HUDEP-2 (cell line): ENCODE results near the gene ANKRD1.
"Not testable (repeated sequence)": the region's sequence is repeated elsewhere in the genome, so short reads cannot be mapped to it uniquely, and the experiment has no call there.

Source experiments
- DNase-seq, 76 experiments: peaks; one replicate each; lab custom pipeline; 2025; ENCODE audit not compliant: unreplicated experiment in 76 of 76; lab: John Stamatoyannopoulos, UW

Gene ANKRD1

GRCh38 chr10:90913774-90914420 lies 7.0 kb downstream of the ANKRD1 start:
- no peak for DNase-seq

- no peak for DNase-seq
Observed at GRCh38 chr10:90912854-90913479, 7.9 kb downstream of the ANKRD1 start.

DNA sequence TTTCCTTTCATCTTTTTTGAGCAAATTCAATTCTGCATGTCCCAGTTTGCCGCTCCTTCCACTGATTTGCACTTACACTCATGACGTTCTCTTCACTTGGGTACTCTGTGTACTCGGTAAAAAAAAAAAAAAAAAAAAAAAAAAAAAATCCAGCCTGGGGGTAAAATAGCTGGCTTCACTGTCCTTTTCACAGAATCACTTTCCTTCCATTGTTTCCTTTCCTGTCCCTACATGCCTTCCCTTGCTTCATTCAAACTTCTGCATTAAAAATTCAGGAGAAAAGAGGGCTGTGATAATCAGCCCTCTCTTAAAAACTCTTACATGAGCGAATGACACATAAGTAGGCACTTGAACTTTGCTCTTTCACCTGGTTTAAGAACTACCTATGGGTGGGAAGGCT lies 8.7 kb downstream of the ANKRD1 start:
- DNase-seq = no peak

- peak in 40 of 76 experiments; percentile 1 to 64 (median 15) for DNase-seq
Observed at GRCh38 chr10:90911133-90912051, 9.5 kb downstream of the ANKRD1 start.

DNA sequence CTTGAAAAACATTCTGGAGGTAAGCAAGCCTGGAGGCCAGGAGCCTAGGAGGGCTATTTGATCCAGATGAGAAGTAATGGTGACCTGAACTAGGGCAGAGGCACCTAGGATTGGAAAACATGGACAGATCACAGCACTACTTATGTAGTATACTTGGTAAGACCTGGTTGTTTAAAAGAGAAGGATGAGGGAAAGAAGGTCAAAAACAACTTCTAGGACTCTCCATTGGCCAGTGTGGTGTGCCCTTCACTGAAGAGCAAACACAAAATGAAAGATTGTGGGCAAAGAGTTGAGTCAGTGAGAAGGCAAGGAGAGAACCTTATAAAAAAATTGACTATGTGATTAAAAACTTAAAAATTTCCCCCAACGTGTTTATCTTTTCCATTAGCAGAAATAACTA lies 14.3 kb downstream of the ANKRD1 start:
- no peak for DNase-seq

DNA sequence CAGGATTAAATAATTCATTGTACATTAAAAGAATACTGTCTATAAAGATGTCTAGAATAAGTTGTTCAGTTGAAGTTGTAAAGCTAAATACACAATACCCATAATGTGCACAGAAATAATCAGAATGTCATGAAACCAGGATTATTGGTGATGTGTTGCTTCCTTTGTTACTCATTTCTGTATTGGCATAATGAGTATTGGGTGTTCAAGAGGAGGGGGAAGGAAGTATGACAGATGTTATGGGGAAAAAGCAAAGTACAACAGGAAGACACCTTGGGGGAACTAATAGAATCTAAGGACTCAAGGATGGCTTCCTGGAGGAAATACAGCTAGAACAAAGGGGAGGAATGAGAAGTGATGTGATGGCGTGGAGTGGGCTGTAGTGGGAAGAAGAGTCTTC lies 15.0 kb downstream of the ANKRD1 start:
- no peak for DNase-seq

DNA sequence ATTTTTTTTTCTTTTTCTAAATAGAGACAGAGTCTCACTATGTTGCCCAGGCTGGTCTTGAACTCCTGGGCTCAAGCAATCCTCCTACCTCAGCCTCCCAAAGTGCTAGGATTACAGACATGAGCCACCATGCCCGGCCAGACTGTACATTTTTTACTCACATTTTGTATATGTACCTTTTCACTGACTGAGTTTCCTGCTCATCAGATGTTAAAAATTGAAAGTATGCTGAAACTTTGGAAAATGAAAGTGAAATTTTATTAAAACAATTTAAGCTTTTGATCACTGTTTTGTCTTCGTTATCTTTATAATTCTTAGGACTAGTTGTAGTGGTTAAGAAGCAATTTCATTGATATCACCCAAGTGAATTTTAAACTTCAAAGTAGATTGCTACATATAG lies 24.0 kb downstream of the ANKRD1 start:
- not testable (repeated sequence) for DNase-seq

GRCh38 chr10:90893190-90893589 lies 27.7 kb downstream of the ANKRD1 start:
- DNase-seq = no peak

DNA sequence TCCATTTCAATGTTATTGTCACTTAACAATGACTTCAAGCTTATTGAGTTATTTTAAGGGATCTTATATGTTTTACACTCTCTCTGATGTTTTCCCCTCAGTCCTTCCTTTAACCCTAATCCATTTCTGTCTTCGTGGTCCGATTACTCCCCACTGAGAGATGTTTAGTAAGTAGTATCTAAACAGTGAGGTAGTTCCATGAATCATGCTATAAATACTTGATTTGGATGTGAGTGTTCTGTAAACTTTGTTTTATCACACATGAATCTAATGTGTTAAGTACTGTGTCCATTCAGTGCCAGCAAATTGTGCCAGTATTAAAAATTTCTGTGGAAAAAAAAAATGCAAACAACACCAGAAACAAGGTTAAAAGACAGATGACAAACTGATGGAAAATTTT lies 30.5 kb downstream of the ANKRD1 start:
- no peak for DNase-seq

DNA sequence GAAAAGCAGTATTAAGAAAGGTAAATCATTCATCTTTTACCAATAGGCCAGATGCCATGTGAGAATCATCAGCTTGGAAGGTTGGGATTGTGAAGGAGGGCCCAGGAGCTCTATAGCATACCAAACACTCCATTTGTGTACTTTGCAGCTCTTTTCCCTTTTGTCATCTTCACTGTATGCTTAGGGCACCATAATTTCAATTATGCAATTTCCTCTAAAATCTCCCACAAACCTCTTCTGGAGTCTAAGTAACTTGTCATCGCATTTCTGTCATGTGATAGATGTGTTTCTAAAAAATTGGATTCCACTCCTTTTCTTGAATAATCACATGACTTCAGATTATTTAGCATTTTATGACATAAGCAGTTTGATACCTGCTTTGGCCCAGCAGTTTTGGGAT lies 31.3 kb downstream of the ANKRD1 start:
- DNase-seq = no peak

- no peak for DNase-seq
Observed at GRCh38 chr10:90888387-90888786, 32.5 kb downstream of the ANKRD1 start.

- no peak for DNase-seq
Observed at GRCh38 chr10:90887555-90887954, 33.3 kb downstream of the ANKRD1 start.

DNA sequence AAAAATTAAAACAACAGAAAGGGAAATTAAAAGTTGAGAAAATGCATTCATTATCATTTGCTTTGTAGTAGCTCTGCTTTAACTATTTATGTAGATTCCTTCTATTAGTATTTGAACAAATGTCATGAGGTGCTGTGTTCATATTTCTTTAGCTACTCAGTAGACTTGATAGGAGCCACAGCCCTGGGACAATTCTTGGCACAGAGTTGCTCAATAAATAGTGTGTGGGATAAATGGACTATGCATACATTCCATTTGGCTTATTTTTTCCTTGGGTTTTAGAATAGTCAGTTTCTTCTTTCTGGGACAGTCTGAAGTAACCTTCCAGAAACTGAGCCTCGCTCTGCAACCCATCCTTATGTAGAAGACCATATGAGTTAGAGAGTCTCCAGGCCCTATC lies 35.7 kb downstream of the ANKRD1 start:
- no peak for DNase-seq

GRCh38 chr10:90884431-90884830 lies 36.5 kb downstream of the ANKRD1 start:
- DNase-seq = no peak

DNA sequence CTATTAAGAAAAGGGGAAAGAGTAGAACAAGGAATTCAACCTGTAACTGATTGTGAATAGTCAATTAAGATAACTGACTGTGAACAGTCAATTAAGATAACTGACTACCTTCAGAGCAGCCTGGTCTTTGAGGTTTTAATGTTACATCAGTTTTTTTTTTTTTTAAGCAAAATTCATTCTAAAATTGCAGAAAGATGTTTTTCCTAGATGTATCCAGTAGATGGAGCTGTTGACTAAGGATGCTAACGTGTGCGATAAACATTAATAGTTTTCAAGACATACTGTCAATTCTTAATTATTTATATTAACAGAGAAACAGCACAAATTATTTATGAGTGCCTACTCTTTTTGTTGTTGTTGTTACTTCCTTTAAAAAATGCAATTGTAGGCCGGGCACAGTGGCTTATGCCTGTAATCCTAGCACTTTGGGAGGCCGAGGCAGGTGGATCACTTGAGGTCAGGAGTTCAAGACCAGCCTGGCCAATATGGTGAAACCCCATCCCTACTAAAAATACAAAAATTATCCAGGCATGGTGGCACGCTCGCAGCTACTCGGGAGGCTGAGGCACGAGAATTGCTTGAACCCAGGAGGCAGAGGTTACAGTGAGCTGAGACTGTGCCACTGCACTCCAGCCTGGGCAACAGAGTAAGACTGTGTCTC lies 40.7 kb downstream of the ANKRD1 start:
- peak in 5 of 76 experiments; percentile 1 to 28 (median 2) for DNase-seq

- DNase-seq = no peak
Observed at GRCh38 chr10:90879062-90879461, 41.8 kb downstream of the ANKRD1 start.

DNA sequence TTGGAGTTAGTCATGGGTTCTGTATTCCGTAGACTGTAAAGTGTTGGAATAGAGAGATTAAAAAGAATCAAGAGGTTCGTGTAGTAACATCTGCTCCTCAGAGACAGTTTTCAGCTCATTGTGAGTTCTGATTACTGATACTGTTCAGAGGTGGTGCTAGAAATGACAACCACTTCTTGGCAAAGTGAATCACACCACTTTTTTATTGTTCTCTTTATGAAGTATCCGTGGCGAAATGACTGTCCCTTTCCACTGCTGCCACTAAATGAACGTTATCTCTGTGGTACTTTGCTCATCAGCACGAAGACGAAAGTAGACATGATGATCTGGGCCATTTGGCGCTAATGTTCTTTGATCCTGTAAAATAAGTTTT lies 48.3 kb downstream of the ANKRD1 start:
- no peak for DNase-seq

DNA sequence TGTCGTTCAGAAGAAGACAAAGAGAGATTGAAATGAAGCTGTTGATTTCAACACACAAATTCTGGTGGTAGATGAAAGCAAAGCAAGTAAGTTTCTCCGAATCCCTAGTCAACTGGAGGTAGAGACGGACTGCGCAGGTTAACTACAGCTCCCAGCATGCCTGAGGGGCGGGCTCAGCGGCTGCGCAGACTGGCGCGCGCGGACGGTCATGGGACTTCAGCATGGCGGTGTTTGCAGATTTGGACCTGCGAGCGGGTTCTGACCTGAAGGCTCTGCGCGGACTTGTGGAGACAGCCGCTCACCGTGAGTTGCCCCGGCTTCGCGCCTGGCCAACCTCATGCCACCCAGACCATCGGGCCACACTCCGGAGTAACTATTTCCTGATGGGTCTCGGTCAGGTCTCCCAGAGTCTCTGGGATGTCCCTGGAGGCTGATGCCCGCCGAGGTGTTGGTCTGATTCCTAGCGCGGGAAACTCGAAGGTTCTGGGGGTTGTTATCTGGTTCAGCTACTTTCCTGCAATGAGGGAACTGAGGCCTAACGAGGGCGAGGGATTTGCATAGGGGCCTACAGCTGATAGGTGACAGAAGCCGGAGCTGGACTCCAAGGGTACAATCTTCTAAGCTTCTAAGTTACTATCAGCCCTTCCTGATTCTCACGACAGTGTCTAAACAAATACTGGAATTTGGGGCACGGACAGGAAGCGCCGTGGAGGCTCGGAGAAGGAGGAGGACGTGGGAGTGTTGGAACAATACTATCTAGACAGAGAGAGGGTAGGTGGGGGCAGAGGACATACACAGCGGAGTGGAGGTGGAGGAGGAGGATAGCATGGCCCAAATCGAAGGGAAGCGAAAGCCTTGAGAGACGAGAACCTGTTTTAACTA lies 48.9 kb downstream of the ANKRD1 start, which contains the start of gene RPP30:
Gene RPP30, plus strand, starts transcription at position 209 of the 882 bp plus-strand sequence. Its CDS starts 13 bp downstream, at position 222.
- peak in 75 of 76 experiments; percentile 11 to 81 (median 60) for DNase-seq

DNA sequence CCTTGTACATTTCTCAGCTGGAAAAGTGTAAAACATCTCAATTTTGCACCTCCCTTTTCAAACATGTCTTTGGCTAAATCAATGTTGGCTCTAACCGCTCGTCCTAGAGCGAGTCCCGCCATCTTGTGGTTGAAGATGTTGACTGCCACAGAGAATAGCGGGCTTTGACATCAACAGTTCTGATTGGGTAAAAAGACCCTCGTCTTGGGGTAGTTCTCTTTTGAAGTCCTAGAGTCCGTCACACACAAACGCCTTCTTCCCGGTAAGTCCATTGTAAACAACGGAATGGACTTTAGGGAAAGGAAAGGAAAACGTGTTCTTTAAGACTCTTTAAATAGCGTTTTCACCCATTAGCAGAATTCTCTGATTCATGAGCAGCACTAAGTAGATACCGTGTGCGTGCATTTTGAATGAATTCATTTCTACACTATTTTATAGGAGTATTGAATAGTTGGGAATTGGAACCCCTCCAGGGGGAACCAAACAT lies 49.6 kb downstream of the ANKRD1 start:
- DNase-seq = peak in 38 of 76 experiments; percentile 2 to 56 (median 20)
